Measurements from ENCODE around the gene MARK4.
"Not testable (repeated sequence)": the region's sequence is repeated elsewhere in the genome, so short reads cannot be mapped to it uniquely, and the experiment has no call there.

The MARK4 gene

GRCh38 chr19:45334881-45335280, 83.8 kb downstream of the MARK4 start:
- not testable (repeated sequence) for DNase-seq (ENCODE audit: low read depth, low spot score); H3K4me1 ChIP-seq (ENCODE audit: control insufficient read depth, insufficient read depth, low read length); H3K36me3 ChIP-seq (ENCODE audit: control insufficient read depth, insufficient read depth, low read length); H3K4me3 ChIP-seq (ENCODE audit: low read length); H3K9me3 ChIP-seq (ENCODE audit: control insufficient read depth, insufficient read depth, low read length); H3K27me3 ChIP-seq (ENCODE audit: control insufficient read depth, insufficient read depth, low read length); H3K27ac ChIP-seq (ENCODE audit: low read length)
- no CpG with 5 or more reads among the region's 4 CpGs for WGBS (ENCODE audit: insufficient coverage, insufficient read length)

GRCh38 chr19:45336696-45337251, 85.7 kb downstream of the MARK4 start:
- Histone ChIP-seq H3K27me3 (ENCODE audit: control insufficient read depth, insufficient read depth, low read length) (peaks cover 8% of the 10 kb centered on the region; the same call in 1 of the 2 replicates), H3K36me3 (ENCODE audit: control insufficient read depth, insufficient read depth, low read length) (no peaks in the 10 kb centered on the region), H3K4me3 (ENCODE audit: low read length) (no peak overlapping the region), H3K9me3 (ENCODE audit: control insufficient read depth, insufficient read depth, low read length) (no peaks in the 10 kb centered on the region), H3K27ac (ENCODE audit: low read length) (no peak overlapping the region), H3K4me1 (ENCODE audit: control insufficient read depth, insufficient read depth, low read length) (no peaks in the 10 kb centered on the region)
- no CpG with 5 or more reads among the region's 11 CpGs for WGBS (ENCODE audit: insufficient coverage, insufficient read length)
- no peak for DNase-seq (ENCODE audit: low read depth, low spot score)

GRCh38 chr19:45339629-45340028, 88.6 kb downstream of the MARK4 start:
- no peaks in the 10 kb centered on the region for H3K4me1 ChIP-seq (ENCODE audit: control insufficient read depth, insufficient read depth, low read length)
- DNase-seq (ENCODE audit: low read depth, low spot score), result no peak
- H3K27me3 ChIP-seq (ENCODE audit: control insufficient read depth, insufficient read depth, low read length), result peaks cover 8% of the 10 kb centered on the region; the same call in 1 of the 2 replicates
- H3K36me3 ChIP-seq (ENCODE audit: control insufficient read depth, insufficient read depth, low read length), result no peaks in the 10 kb centered on the region
- no peak overlapping the region for H3K4me3 ChIP-seq (ENCODE audit: low read length)
- no peaks in the 10 kb centered on the region for H3K9me3 ChIP-seq (ENCODE audit: control insufficient read depth, insufficient read depth, low read length)
- no peak overlapping the region for H3K27ac ChIP-seq (ENCODE audit: low read length)
- WGBS (ENCODE audit: insufficient coverage, insufficient read length), result no CpG with 5 or more reads among the region's 6 CpGs

- H3K4me3 ChIP-seq (ENCODE audit: low read length), result peak within 1 kb of the TSS; percentile 62; the same call in 1 of the 2 replicates
- DNase-seq (ENCODE audit: low read depth, low spot score), result no peak
- no peak within 1 kb of the TSS for H3K27ac ChIP-seq (ENCODE audit: low read length)
- no peaks in the 10 kb centered on the region for H3K4me1 ChIP-seq (ENCODE audit: control insufficient read depth, insufficient read depth, low read length)
- no CpG with 5 or more reads among the region's 50 CpGs for WGBS (ENCODE audit: insufficient coverage, insufficient read length)
- H3K27me3 ChIP-seq (ENCODE audit: control insufficient read depth, insufficient read depth, low read length), result peaks cover 8% of the 10 kb centered on the region; the same call in 1 of the 2 replicates
- no peaks in the 10 kb centered on the region for H3K9me3 ChIP-seq (ENCODE audit: control insufficient read depth, insufficient read depth, low read length)
- H3K36me3 ChIP-seq (ENCODE audit: control insufficient read depth, insufficient read depth, low read length), result no peaks in the 10 kb centered on the region
Observed at GRCh38 chr19:45340232-45340898, 89.3 kb downstream of the MARK4 start, which contains the start of gene KLC3. Gene KLC3, plus strand, starts transcription at chr19:45340750. Its CDS starts 4,792 bp downstream, at chr19:45345542.

- WGBS (ENCODE audit: insufficient coverage, insufficient read length), result no CpG with 5 or more reads among the region's 25 CpGs
- H3K4me3 ChIP-seq (ENCODE audit: low read length), result peak overlapping the region; percentile 62; the same call in 1 of the 2 replicates
Observed at GRCh38 chr19:45340899-45341453, 89.9 kb downstream of the MARK4 start.

GRCh38 chr19:45342911-45343310, 91.8 kb downstream of the MARK4 start:
- H3K27me3 ChIP-seq (ENCODE audit: control insufficient read depth, insufficient read depth, low read length), result peaks cover 8% of the 10 kb centered on the region; the same call in 1 of the 2 replicates
- no peaks in the 10 kb centered on the region for H3K9me3 ChIP-seq (ENCODE audit: control insufficient read depth, insufficient read depth, low read length)
- H3K36me3 ChIP-seq (ENCODE audit: control insufficient read depth, insufficient read depth, low read length), result no peaks in the 10 kb centered on the region
- H3K4me3 ChIP-seq (ENCODE audit: low read length), result no peak overlapping the region
- peaks cover 2% of the 10 kb centered on the region; the same call in 1 of the 2 replicates for H3K4me1 ChIP-seq (ENCODE audit: control insufficient read depth, insufficient read depth, low read length)
- WGBS (ENCODE audit: insufficient coverage, insufficient read length), result no CpG with 5 or more reads among the region's 13 CpGs
- H3K27ac ChIP-seq (ENCODE audit: low read length), result no peak overlapping the region
- no peak for DNase-seq (ENCODE audit: low read depth, low spot score)

More at GRCh38 chr19:45340899-45341453, 89.9 kb downstream of the MARK4 start:
- Histone ChIP-seq H3K9me3 (ENCODE audit: control insufficient read depth, insufficient read depth, low read length) (no peaks in the 10 kb centered on the region), H3K27me3 (ENCODE audit: control insufficient read depth, insufficient read depth, low read length) (peaks cover 8% of the 10 kb centered on the region; the same call in 1 of the 2 replicates), H3K36me3 (ENCODE audit: control insufficient read depth, insufficient read depth, low read length) (no peaks in the 10 kb centered on the region), H3K4me1 (ENCODE audit: control insufficient read depth, insufficient read depth, low read length) (no peaks in the 10 kb centered on the region), H3K27ac (ENCODE audit: low read length) (no peak overlapping the region)
- DNase-seq (ENCODE audit: low read depth, low spot score), result no peak

GRCh38 chr19:45344621-45345505, 93.8 kb downstream of the MARK4 start:
- Histone ChIP-seq H3K4me3 (ENCODE audit: low read length) (no peak overlapping the region), H3K27ac (ENCODE audit: low read length) (no peak overlapping the region), H3K9me3 (ENCODE audit: control insufficient read depth, insufficient read depth, low read length) (no peaks in the 10 kb centered on the region), H3K36me3 (ENCODE audit: control insufficient read depth, insufficient read depth, low read length) (peaks cover 4% of the 10 kb centered on the region), H3K4me1 (ENCODE audit: control insufficient read depth, insufficient read depth, low read length) (peaks cover 2% of the 10 kb centered on the region; the same call in 1 of the 2 replicates), H3K27me3 (ENCODE audit: control insufficient read depth, insufficient read depth, low read length) (peaks cover 8% of the 10 kb centered on the region; the same call in 1 of the 2 replicates)
- DNase-seq (ENCODE audit: low read depth, low spot score), result no peak
- WGBS (ENCODE audit: insufficient coverage, insufficient read length), result no CpG with 5 or more reads among the region's 15 CpGs

GRCh38 chr19:45345506-45345860, 94.4 kb downstream of the MARK4 start:
- no CpG with 5 or more reads among the region's 15 CpGs for WGBS (ENCODE audit: insufficient coverage, insufficient read length)
- H3K27me3 ChIP-seq (ENCODE audit: control insufficient read depth, insufficient read depth, low read length), result peaks cover 8% of the 10 kb centered on the region; the same call in 1 of the 2 replicates
- H3K27ac ChIP-seq (ENCODE audit: low read length), result no peak overlapping the region

GRCh38 chr19:45346449-45346848, 95.4 kb downstream of the MARK4 start:
- peaks cover 4% of the 10 kb centered on the region; the same call in 1 of the 2 replicates for H3K27me3 ChIP-seq (ENCODE audit: control insufficient read depth, insufficient read depth, low read length)
- peaks cover 2% of the 10 kb centered on the region; the same call in 1 of the 2 replicates for H3K4me1 ChIP-seq (ENCODE audit: control insufficient read depth, insufficient read depth, low read length)
- no peak overlapping the region for H3K27ac ChIP-seq (ENCODE audit: low read length)
- peaks cover 15% of the 10 kb centered on the region for H3K36me3 ChIP-seq (ENCODE audit: control insufficient read depth, insufficient read depth, low read length)
- DNase-seq (ENCODE audit: low read depth, low spot score), result no peak
- H3K4me3 ChIP-seq (ENCODE audit: low read length), result no peak overlapping the region
- WGBS (ENCODE audit: insufficient coverage, insufficient read length), result no CpG with 5 or more reads among the region's 27 CpGs
- H3K9me3 ChIP-seq (ENCODE audit: control insufficient read depth, insufficient read depth, low read length), result no peaks in the 10 kb centered on the region

More at GRCh38 chr19:45345506-45345860, 94.4 kb downstream of the MARK4 start:
- DNase-seq (ENCODE audit: low read depth, low spot score), result no peak
- H3K4me3 ChIP-seq (ENCODE audit: low read length), result no peak overlapping the region
- peaks cover 2% of the 10 kb centered on the region; the same call in 1 of the 2 replicates for H3K4me1 ChIP-seq (ENCODE audit: control insufficient read depth, insufficient read depth, low read length)
- no peaks in the 10 kb centered on the region for H3K9me3 ChIP-seq (ENCODE audit: control insufficient read depth, insufficient read depth, low read length)
- peaks cover 7% of the 10 kb centered on the region for H3K36me3 ChIP-seq (ENCODE audit: control insufficient read depth, insufficient read depth, low read length)
